Measurements from ENCODE around the gene FUNDC2. TPM values are rescaled to one million over a fixed set of nuclear protein-coding genes. Genes with fewer than 3 reads are reported as not detected.

Gene FUNDC2
- total and polyA plus RNA-seq, 10 of the 15 experiments (the other 5 are each of a cell fraction or from before 2014, with no cell fraction given) = 70.5 to 353 (median 165) TPM

DNA sequence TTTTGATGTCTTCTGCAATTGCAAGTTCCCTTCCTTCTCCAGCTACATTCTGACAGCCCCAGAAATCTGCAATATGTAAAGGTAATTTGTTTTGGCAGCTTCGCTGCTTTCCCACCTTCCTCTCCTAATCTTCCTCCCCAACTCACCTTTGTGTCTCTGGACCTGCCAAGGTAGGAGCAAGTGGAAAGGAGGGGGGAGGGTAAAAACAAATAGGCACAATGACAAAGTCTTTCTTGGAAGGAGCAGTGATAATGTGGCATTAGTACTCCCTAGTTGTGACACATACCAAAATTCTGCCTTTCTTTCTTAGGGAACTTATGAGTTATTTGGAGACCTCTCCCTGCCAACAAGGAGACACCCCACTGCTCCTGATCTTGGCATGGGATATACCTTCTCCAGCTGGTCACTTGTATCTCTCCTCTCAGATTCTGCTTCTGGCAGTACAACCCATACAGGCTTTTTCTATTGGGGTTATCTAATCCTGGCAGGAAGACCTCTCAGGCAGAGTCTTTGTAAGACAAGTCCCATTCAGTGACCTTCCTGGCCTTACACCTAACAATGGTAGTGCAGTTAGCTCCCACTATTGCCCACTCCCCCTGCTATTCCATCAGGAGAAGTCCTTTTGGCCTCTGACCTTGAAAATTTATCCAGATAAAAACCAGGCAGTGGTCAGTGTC is 28.3 kb upstream of the FUNDC2 start:
- SMC1A ChIA-PET (ENCODE audit: uncharacterized antibody, unreplicated experiment) = interaction anchor here (1.1 kb wide), 1 partner anchor 80 kb away, joined by 3 read pairs; no protein-coding TSS in a partner anchor
- Histone ChIP-seq H3K27me3 (replicated peaks in 1 of 2; ENCODE audit: control insufficient read depth in 2 of 2, insufficient read depth in 2 of 2, low read length in 1 of 2) (no peaks in the 10 kb centered on the region), H3K9ac (ENCODE audit: control insufficient read depth, insufficient read depth, low read length) (no peak overlapping the region), H3K9me3 (replicated peaks; ENCODE audit: control insufficient read depth, insufficient read depth, low read length) (no peaks in the 10 kb centered on the region), H3K79me2 (ENCODE audit: control insufficient read depth, insufficient read depth, low read length) (no peaks in the 10 kb centered on the region), H3K4me2 (ENCODE audit: control insufficient read depth, insufficient read depth) (no peak overlapping the region), H3K27ac (ENCODE audit: control insufficient read depth, insufficient read depth) (no peak overlapping the region), H3K4me1 (ENCODE audit: control insufficient read depth, insufficient read depth, low read length) (no peaks in the 10 kb centered on the region), H3K4me3 (no peak overlapping the region), H3K36me3 (ENCODE audit: control insufficient read depth in 2 of 2, insufficient read depth in 2 of 2, low read length in 1 of 2) (no peaks in the 10 kb centered on the region), H4K20me1 (ENCODE audit: control insufficient read depth, insufficient read depth) (no peaks in the 10 kb centered on the region), H2AFZ (ENCODE audit: control insufficient read depth, low read depth, low read length) (no peak overlapping the region)
- ATAC-seq (no peak), DNase-seq (ENCODE audit: low read depth, low spot score) (no peak), FAIRE-seq (no peak)
- CTCF ChIA-PET = no interaction called here
- 50% methylated on average over 1 of the region's 1 CpG for WGBS (ENCODE audit: insufficient coverage, insufficient replicate concordance, low lambda C conversion rate, missing lambda C conversion rate)
- RAD21 ChIA-PET (ENCODE audit: unreplicated experiment) = no interaction called here
- POLR2A ChIA-PET = no interaction called here
- intact Hi-C loops (cut with micrococcal nuclease; ENCODE audit: unreplicated experiment) = no loop called here
- no TSS peak for BruUV-seq (replicated peaks)
- TF ChIP-seq STAT1 (conservative IDR thresholded peaks at IDR 0.05) (no peak), FOXK2 (IDR thresholded peaks at IDR 0.05) (no peak), RAD21 (IDR thresholded peaks at IDR 0.05; ENCODE audit: insufficient read depth, low read depth, low read length) (no peak), MEF2B (IDR thresholded peaks at IDR 0.05; ENCODE audit: partially characterized antibody, poor library complexity, severe bottlenecking) (no peak), POU2F2 (IDR thresholded peaks at IDR 0.05; ENCODE audit: borderline replicate concordance, low read depth, low read length) (no peak), ATF7 (IDR thresholded peaks at IDR 0.05; ENCODE audit: low read depth) (no peak), SMARCA5 (IDR thresholded peaks at IDR 0.05) (no peak), JUND (IDR thresholded peaks at IDR 0.05; ENCODE audit: low read depth, low read length) (no peak)
- TF ChIP-seq, protein P1, sequence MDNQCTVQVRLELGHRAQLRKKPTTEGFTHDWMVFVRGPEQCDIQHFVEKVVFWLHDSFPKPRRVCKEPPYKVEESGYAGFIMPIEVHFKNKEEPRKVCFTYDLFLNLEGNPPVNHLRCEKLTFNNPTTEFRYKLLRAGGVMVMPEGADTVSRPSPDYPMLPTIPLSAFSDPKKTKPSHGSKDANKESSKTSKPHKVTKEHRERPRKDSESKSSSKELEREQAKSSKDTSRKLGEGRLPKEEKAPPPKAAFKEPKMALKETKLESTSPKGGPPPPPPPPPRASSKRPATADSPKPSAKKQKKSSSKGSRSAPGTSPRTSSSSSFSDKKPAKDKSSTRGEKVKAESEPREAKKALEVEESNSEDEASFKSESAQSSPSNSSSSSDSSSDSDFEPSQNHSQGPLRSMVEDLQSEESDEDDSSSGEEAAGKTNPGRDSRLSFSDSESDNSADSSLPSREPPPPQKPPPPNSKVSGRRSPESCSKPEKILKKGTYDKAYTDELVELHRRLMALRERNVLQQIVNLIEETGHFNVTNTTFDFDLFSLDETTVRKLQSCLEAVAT (IDR thresholded peaks at IDR 0.05) = no peak
- TF ChIP-seq, protein P2, sequence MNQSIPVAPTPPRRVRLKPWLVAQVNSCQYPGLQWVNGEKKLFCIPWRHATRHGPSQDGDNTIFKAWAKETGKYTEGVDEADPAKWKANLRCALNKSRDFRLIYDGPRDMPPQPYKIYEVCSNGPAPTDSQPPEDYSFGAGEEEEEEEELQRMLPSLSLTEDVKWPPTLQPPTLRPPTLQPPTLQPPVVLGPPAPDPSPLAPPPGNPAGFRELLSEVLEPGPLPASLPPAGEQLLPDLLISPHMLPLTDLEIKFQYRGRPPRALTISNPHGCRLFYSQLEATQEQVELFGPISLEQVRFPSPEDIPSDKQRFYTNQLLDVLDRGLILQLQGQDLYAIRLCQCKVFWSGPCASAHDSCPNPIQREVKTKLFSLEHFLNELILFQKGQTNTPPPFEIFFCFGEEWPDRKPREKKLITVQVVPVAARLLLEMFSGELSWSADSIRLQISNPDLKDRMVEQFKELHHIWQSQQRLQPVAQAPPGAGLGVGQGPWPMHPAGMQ (IDR thresholded peaks at IDR 0.05; ENCODE audit: borderline replicate concordance) = no peak
- in situ Hi-C loops (cut with MboI) = no loop called here
